ENCODE results near the gene PCARE.
A peak's percentile ranks its signal among the peaks of the same experiment; 100 is the strongest.

The PCARE gene

DNA sequence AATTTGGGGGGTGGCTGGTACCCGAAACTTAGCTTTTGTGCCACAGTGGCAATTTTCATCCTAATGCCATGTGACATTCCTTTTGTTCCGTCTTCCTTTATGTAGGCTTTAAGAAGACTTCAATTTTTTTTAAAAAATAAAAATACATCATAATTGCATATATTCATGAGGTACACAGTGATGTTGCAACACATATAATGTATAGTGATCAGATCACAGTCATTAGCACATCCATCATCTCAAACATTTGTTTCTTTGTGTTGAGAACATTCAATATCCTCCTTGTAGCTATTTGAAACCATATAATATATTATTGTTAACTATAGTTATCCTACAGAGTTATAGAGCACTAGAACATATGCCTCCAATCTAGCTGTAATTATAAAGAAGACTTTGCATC, 34.9 kb upstream of the PCARE start:
- no peak for TF ChIP-seq FOXM1 (IDR thresholded peaks at IDR 0.05; ENCODE audit: borderline replicate concordance, low read depth)

- TF ChIP-seq TEAD4 (IDR thresholded peaks at IDR 0.05), result no peak
- no peak for TF ChIP-seq YY1 (IDR thresholded peaks at IDR 0.05; ENCODE audit: low read depth)
- no peak for TF ChIP-seq TAF1 (IDR thresholded peaks at IDR 0.05; ENCODE audit: low read depth)
- TF ChIP-seq, protein P1, sequence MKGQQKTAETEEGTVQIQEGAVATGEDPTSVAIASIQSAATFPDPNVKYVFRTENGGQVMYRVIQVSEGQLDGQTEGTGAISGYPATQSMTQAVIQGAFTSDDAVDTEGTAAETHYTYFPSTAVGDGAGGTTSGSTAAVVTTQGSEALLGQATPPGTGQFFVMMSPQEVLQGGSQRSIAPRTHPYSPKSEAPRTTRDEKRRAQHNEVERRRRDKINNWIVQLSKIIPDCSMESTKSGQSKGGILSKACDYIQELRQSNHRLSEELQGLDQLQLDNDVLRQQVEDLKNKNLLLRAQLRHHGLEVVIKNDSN (IDR thresholded peaks at IDR 0.05), result no peak
Measured at GRCh38 chr2:29108225-29108624, 33.9 kb upstream of the PCARE start.

DNA sequence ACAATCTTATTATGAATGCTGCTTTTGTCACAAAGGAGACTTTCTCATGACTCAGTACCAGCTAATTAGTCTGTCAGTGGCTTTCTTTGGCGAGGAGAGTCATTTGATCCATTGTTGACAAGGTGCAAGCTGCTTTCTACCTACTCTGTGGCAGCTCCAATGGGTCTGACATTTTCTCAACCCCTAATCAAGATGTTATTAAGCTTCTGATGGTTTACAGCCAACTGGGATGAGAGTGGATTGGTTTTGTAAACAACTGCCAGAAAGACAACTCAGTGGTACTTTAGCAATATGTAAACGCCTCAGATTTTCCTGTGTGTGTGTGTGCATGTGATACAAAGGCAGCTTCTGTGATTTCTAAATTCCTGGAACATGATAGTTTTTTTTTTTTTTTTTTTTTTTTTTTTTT, 32.7 kb upstream of the PCARE start:
- TF ChIP-seq CEBPB (IDR thresholded peaks at IDR 0.05) (no peak), EP300 (IDR thresholded peaks at IDR 0.05; ENCODE audit: borderline replicate concordance) (peak; percentile 60; the same call in 1 of the 2 replicates), FOXM1 (IDR thresholded peaks at IDR 0.05; ENCODE audit: borderline replicate concordance, low read depth) (no peak), TCF12 (IDR thresholded peaks at IDR 0.05; ENCODE audit: low read depth) (0 out of 2 replicates have a peak, but pooled peaks have one; percentile 25), TEAD4 (IDR thresholded peaks at IDR 0.05) (0 out of 2 replicates have a peak, but pooled peaks have one; percentile 27), NFIC (IDR thresholded peaks at IDR 0.05) (peak; percentile 38; the same call in 1 of the 2 replicates)

DNA sequence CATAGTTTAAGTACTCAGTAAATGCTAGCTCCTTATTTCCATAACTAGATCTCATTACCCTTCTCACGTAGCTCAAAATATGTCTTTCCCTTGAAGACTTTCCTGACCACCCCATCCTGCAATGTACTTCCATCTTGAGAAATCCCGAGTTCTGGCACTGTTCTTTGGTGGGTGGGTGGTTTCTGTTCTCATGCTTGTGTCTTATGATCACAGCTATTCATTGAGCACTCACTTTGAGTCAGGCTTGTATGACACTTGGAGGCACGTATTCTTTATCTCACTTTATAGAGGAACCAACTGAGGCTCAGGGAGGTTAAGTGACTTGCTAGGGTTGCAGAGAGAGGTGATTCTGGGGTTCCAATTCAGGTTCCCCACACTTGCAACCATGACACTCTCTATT, 31.9 kb upstream of the PCARE start:
- TF ChIP-seq EGR1 (IDR thresholded peaks at IDR 0.05), result no peak
- TF ChIP-seq TCF12 (IDR thresholded peaks at IDR 0.05; ENCODE audit: low read depth), result no peak
- no peak for TF ChIP-seq CREB1 (IDR thresholded peaks at IDR 0.05; ENCODE audit: low read depth)
- TF ChIP-seq, protein P1 (IDR thresholded peaks at IDR 0.05), result no peak
- no peak for TF ChIP-seq TEAD4 (IDR thresholded peaks at IDR 0.05)
- no peak for TF ChIP-seq ZBTB7A (IDR thresholded peaks at IDR 0.05; ENCODE audit: low read depth)

GRCh38 chr2:29105375-29105774, 31.1 kb upstream of the PCARE start:
- TF ChIP-seq TAF1 (IDR thresholded peaks at IDR 0.05; ENCODE audit: low read depth) (no peak), RAD21 (IDR thresholded peaks at IDR 0.05; ENCODE audit: low read depth) (no peak), NFIC (IDR thresholded peaks at IDR 0.05) (no peak), YY1 (IDR thresholded peaks at IDR 0.05; ENCODE audit: low read depth) (no peak), ZBTB7A (IDR thresholded peaks at IDR 0.05; ENCODE audit: low read depth) (no peak), TEAD4 (IDR thresholded peaks at IDR 0.05) (no peak), EGR1 (IDR thresholded peaks at IDR 0.05) (no peak), TCF12 (IDR thresholded peaks at IDR 0.05; ENCODE audit: low read depth) (no peak), CEBPB (IDR thresholded peaks at IDR 0.05) (no peak), EP300 (IDR thresholded peaks at IDR 0.05; ENCODE audit: borderline replicate concordance) (no peak), CREB1 (IDR thresholded peaks at IDR 0.05; ENCODE audit: low read depth) (no peak)
- TF ChIP-seq, protein P1 (IDR thresholded peaks at IDR 0.05), result no peak
- TF ChIP-seq, protein P2, sequence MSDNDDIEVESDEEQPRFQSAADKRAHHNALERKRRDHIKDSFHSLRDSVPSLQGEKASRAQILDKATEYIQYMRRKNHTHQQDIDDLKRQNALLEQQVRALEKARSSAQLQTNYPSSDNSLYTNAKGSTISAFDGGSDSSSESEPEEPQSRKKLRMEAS (IDR thresholded peaks at IDR 0.05), result no peak
- TF ChIP-seq, protein P3, sequence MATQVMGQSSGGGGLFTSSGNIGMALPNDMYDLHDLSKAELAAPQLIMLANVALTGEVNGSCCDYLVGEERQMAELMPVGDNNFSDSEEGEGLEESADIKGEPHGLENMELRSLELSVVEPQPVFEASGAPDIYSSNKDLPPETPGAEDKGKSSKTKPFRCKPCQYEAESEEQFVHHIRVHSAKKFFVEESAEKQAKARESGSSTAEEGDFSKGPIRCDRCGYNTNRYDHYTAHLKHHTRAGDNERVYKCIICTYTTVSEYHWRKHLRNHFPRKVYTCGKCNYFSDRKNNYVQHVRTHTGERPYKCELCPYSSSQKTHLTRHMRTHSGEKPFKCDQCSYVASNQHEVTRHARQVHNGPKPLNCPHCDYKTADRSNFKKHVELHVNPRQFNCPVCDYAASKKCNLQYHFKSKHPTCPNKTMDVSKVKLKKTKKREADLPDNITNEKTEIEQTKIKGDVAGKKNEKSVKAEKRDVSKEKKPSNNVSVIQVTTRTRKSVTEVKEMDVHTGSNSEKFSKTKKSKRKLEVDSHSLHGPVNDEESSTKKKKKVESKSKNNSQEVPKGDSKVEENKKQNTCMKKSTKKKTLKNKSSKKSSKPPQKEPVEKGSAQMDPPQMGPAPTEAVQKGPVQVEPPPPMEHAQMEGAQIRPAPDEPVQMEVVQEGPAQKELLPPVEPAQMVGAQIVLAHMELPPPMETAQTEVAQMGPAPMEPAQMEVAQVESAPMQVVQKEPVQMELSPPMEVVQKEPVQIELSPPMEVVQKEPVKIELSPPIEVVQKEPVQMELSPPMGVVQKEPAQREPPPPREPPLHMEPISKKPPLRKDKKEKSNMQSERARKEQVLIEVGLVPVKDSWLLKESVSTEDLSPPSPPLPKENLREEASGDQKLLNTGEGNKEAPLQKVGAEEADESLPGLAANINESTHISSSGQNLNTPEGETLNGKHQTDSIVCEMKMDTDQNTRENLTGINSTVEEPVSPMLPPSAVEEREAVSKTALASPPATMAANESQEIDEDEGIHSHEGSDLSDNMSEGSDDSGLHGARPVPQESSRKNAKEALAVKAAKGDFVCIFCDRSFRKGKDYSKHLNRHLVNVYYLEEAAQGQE (IDR thresholded peaks at IDR 0.05; ENCODE audit: low read depth), result no peak

- TF ChIP-seq, protein P3 (IDR thresholded peaks at IDR 0.05; ENCODE audit: low read depth), result peak; percentile 80
- peak; percentile 61 for TF ChIP-seq NFIC (IDR thresholded peaks at IDR 0.05)
- TF ChIP-seq CEBPB (IDR thresholded peaks at IDR 0.05), result no peak
Measured at GRCh38 chr2:29104688-29105087, 30.4 kb upstream of the PCARE start.

GRCh38 chr2:29100564-29100963, 26.2 kb upstream of the PCARE start:
- TF ChIP-seq FOXM1 (IDR thresholded peaks at IDR 0.05; ENCODE audit: borderline replicate concordance, low read depth), result no peak
- TF ChIP-seq RAD21 (IDR thresholded peaks at IDR 0.05; ENCODE audit: low read depth), result no peak
- no peak for TF ChIP-seq EGR1 (IDR thresholded peaks at IDR 0.05)
- TF ChIP-seq NFIC (IDR thresholded peaks at IDR 0.05), result no peak
- no peak for TF ChIP-seq EP300 (IDR thresholded peaks at IDR 0.05; ENCODE audit: borderline replicate concordance)
- TF ChIP-seq, protein P1 (IDR thresholded peaks at IDR 0.05), result no peak
- no peak for TF ChIP-seq YY1 (IDR thresholded peaks at IDR 0.05; ENCODE audit: low read depth)
- TF ChIP-seq CREB1 (IDR thresholded peaks at IDR 0.05; ENCODE audit: low read depth), result no peak
- TF ChIP-seq ZBTB7A (IDR thresholded peaks at IDR 0.05; ENCODE audit: low read depth), result no peak
- no peak for TF ChIP-seq TCF12 (IDR thresholded peaks at IDR 0.05; ENCODE audit: low read depth)
- no peak for TF ChIP-seq TEAD4 (IDR thresholded peaks at IDR 0.05)
- TF ChIP-seq, protein P2 (IDR thresholded peaks at IDR 0.05), result no peak
- TF ChIP-seq TAF1 (IDR thresholded peaks at IDR 0.05; ENCODE audit: low read depth), result no peak
- TF ChIP-seq, protein P3 (IDR thresholded peaks at IDR 0.05; ENCODE audit: low read depth), result no peak
- no peak for TF ChIP-seq CEBPB (IDR thresholded peaks at IDR 0.05)

Data from Ishikawa (cell line).